ENCODE data around the gene RASGRP2.
A peak's percentile ranks its signal among the peaks of the same experiment; 100 is the strongest.
"Not testable (repeated sequence)": the region's sequence is repeated elsewhere in the genome, so short reads cannot be mapped to it uniquely, and the experiment has no call there.

The RASGRP2 gene

DNA sequence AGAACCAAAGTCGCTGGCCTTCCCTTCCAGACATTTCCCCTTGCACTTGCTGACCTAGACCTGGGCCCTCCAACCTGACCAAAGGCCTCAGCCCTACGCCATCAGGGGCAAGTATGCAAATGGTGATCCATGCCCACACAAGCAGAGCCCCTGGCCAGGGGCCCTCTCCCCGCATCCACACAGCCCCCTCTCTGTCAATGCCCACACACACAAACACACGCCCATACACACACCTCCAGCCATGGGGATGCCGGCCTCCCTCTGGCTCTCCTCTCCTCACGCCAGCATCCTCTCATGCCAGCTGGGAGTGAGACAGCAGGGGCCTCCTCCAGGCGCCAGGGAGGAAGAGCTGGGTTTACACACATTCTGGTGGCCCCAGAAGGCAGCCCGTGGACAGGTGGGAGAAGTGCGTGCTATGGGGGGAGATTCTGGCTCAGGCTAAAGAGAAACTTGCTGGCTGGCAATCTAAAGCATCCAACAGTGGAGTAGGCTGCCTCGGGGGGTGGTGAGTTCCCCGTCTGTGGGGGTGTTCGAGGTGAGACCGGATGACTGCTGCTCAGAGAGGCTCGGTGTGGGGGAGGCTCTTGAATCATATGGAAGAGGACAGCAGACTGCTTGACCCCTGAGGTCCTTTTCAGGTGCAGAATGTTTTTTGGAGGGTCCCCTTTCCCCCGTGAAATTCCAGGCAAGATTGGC lies 25.7 kb downstream of the RASGRP2 start:
- DNase-seq (ENCODE audit: low spot score) = no peak

- DNase-seq (ENCODE audit: low spot score) = no peak
Observed at GRCh38 chr11:64717268-64717578, 26.7 kb downstream of the RASGRP2 start.

DNA sequence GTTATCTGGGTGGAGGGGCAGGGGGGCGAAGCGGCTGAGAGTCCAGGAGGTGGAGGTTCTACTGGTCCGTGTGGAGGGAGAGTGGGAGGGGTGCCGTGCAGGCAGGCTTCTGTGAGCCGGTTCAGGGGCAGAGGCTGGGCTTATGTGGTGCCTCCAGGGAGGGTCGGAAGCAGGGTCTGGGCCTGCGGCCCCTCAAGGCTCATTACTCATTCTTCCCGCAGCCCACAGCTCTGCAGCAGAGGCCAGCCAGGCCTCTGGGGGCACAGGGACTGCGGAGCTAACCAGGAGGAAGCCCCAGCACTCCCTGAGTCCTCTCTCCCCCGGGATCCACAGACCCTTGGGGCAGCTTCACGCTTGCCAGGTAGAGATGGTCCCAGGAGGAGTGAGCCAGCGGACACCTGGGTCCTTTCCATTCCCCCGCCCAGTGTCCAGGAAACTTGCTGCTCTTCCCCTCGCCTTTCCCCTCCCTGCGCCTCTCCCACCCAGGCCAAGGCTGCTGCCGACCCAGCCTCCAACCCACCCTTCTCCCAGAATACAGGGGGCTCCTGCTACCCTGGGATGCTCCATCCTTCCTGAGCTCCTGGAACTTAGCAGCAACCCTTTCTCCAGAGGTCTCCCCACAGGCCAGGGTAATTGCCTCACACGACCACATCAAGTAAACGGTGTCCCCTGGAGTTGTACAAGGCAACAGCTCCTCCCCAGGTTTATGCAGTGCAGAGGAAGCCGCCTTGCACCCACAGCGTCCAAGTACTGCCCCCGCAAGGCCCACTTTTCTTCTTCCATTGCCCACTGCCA lies 27.3 kb downstream of the RASGRP2 start:
- DNase-seq (ENCODE audit: low spot score) = no peak

DNA sequence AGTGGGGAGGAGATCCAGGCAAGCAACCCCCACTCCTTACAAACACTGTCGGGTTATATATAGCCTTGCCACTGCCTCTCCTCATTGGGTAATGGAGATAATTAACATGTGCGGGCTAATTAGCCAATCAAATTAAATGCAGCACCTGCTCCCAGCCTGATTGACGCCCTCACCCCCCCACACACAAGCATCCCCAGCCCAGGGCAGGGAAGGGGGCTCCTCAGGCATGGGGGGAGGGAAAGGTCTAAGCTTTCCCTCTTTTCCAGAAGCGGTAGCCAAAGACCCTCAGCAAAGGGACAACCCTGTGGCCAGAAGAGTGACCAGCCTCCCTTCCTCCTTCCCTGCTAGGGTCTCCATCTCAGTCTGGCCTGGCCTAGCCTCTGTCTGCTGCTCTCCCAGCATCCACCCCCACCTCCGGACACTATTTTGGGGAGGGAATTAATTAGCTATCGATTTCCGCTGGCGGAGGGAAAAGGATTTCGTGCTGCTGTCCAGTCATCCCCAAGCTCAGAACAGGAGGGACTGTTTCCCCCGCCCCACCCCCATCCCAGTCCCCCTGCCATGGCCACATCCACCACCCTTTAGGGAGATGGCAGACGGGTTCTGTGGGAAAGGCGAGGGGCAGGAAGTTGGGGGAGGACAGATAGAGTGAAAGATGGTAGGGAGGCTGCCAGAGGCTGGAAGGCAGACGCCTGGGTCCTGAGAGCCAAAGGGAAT lies 28.0 kb downstream of the RASGRP2 start:
- no peak for DNase-seq (ENCODE audit: low spot score)

DNA sequence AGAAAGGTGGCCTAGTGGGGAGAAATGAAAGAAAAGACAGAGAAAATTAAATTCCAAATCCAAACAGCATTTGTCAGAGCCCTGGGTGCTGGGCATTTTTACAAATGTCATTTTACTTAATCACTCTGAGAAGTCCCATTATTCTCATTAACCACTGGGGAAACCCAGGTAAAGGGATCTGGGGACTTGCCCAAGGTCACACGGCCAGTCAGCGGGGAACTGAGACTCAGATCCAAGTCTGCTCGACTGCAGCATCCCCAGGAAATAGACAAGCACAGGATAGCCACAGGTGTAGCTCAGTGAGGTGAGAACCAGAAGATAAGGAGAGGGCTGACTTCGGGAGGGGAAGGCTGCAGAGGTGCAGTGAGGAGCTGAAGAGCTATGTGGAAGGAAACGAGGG lies 28.8 kb downstream of the RASGRP2 start:
- no peak for DNase-seq (ENCODE audit: low spot score)

DNA sequence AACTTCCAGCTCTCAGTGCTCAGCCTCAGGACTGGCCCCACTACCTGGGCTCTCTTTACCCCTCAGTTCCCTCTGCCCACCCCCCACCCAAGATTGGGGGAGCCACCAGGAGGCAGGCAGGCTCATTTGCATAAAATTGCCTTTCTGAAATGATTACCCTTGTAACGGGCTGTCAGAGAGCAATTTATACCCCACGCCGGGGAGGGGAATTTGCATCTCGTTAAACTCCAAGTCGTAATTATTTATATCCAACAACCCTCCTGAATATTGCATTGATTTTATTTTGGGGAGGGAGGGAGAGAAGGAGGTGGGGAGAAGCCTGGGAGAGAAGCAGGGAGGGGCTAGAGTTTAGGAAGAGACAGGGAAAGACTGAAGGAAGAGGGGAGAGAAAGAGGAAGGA lies 29.3 kb downstream of the RASGRP2 start:
- no peak for DNase-seq (ENCODE audit: low spot score)

DNA sequence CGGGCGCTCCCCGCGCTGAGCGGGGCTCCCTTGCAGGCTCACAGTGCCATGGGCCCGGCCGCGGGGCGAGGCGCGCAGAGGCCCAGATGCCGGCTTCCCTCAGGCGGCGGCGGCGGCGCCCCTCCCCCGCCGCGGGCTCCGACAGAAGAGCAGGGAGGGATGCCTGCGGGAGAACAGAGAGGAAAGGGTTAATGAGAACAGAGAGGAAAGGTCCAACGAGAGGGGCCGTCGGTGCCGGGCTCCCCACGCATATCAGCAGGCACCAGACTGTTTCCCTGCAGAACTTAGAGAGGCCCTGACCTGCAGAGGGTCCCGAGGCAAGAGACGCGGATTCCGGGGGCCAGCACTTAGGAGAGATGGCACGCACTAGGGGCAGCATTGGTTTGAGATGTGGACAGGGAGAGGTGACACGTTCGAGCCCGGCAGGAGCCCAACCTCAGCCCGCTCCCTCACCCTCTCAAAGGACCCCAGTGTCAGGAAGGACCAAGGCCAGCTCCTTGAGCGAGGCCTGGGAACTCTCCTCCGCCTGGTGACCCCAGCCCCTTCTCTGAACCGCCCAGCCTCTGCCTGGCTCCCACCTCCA lies 30.1 kb downstream of the RASGRP2 start:
- DNase-seq (ENCODE audit: low spot score) = no peak

DNA sequence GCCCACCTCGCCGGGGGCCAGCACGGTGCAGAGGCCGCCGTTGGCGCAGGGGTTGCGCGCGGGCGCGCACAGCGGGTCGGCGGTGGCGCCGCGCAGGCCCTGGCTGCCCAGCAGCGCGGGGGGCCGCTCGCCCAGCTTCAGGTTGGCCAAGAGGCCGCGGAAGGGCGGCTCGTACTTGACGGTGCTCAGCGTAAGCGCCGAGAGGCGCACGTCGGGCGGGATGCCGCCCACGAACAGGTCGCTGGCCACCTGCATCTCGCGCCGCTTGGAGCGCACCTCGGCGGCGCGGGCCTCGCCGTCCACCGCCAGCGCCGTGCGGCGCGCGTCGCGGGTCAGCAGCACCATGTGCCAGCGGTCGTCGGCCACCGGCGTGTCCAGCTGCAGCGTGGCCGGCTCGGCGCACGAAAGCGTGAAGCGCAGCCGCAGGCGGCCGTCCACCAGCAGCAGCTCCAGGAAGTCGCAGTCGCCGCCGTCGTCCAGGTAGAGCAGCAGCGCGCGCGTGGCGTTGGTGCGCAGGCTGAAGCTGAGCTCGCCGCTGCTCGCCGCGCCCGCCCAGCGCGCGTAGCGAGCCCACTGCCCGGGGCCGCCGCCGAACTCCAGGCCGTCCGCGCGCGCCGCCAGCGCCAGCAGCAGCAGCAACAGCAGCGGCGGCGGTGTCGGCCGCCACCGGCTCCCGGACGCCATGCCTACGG lies 30.8 kb downstream of the RASGRP2 start:
- peak; percentile 28 for DNase-seq (ENCODE audit: low spot score)

DNA sequence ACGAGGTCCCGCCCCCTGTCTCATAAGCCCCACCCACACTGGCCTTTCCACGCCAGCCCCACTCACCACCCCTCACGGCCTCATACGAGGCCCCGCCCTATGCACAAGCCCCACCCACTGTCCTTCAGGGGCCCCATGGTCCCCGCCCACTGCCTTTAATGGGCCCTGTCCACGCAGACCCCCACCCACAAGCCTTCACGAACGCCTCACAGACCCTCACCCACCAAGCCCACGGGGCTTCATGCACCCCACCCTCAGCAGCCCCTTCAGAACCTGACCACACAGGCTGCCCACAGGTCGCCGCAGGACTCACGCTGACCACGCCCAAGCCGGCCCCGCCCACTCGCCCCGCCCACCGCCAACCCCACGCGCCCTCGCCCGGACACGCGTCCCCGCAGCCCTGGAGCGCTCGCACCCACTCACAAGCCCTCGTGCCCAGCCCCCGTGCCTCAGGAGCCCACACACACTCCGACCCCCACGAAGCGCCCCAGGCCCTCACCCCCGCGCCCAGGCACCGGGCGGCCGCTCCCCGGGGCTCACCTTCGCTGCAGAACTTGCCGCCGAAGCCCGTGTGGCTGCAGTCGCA lies 31.4 kb downstream of the RASGRP2 start:
- DNase-seq (ENCODE audit: low spot score) = no peak

DNA sequence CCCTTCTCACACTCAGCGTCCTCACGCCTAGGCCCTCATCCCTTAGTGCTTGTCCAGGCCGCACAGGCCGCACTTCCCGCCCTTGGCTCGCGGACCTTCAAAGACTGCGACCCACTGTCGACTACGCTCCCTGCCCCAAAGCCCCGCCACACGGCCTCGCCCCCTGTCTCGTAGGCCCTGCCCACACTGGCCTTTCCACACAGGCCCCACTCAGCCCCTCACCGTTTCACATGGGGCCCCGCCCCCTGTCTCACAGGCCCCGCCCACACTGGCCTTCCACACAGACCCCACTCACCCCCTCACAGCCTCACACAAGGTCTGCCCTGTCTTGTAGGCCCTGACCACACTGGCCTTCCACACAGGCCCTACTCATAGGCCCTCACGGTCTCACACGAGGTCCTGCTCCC lies 32.0 kb downstream of the RASGRP2 start:
- DNase-seq (ENCODE audit: low spot score) = no peak

- DNase-seq (ENCODE audit: low spot score) = no peak
Observed at GRCh38 chr11:64711138-64711955, 32.6 kb downstream of the RASGRP2 start.

GRCh38 chr11:64710418-64711137 lies 33.4 kb downstream of the RASGRP2 start:
- no peak for DNase-seq (ENCODE audit: low spot score)

- no peak for DNase-seq (ENCODE audit: low spot score)
Observed at GRCh38 chr11:64705501-64705900, 38.4 kb downstream of the RASGRP2 start.

DNA sequence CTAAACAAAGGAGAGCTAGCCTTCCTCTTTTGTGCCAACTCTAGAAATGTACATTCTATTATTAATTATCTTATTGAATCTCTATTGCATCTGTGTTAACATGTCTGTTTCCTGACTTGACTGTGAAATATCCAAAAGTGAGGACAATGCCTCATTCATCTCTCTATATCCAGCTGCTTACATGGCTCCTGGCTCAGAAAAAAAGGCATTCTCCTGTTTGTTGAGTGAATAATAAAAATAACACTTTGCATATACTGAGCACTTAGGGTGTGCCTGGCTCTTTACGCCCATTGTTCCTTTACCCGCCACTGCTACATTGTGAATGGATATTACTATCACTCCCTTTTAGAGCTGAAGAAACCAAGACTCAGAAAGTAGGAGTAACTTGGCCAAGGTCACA lies 40.9 kb downstream of the RASGRP2 start:
- DNase-seq (ENCODE audit: low spot score) = no peak

DNA sequence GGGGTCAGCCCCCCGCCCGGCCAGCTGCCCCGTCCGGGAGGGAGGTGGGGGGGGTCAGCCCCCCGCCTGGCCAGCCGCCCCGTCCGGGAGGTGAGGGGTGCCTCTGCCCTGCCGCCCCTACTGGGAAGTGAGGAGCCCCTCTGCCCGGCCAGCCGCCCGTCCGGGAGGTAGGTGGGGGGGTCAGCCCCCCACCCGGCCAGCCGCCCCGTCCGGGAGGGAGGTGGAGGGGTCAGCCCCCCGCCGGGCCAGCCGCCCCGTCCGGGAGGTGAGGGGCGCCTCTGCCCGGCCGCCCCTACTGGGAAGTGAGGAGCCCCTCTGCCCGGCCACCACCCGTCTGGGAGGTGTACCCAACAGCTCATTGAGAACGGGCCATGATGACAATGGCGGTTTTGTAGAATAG lies 42.0 kb downstream of the RASGRP2 start:
- DNase-seq (ENCODE audit: low spot score) = not testable (repeated sequence)

DNA sequence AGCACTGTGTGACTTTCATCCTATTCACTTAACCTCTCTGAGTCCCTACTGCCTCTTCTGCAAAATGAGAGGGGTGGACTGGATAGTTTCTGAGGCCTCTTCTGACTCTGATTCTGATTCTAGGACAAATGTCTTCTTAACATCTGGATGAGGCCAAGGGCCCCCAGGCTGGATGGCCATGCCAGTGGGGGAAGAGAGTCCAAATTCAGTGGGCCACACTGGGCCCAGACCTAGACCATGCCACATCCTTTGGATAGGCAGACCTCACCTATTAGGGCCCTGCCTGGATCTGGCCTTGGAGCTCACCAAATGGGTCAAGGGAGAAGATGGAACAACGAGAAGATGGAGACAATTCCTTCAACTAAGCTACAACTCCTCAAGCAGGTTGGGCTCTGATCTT lies 45.5 kb downstream of the RASGRP2 start:
- DNase-seq (ENCODE audit: low spot score) = no peak

DNA sequence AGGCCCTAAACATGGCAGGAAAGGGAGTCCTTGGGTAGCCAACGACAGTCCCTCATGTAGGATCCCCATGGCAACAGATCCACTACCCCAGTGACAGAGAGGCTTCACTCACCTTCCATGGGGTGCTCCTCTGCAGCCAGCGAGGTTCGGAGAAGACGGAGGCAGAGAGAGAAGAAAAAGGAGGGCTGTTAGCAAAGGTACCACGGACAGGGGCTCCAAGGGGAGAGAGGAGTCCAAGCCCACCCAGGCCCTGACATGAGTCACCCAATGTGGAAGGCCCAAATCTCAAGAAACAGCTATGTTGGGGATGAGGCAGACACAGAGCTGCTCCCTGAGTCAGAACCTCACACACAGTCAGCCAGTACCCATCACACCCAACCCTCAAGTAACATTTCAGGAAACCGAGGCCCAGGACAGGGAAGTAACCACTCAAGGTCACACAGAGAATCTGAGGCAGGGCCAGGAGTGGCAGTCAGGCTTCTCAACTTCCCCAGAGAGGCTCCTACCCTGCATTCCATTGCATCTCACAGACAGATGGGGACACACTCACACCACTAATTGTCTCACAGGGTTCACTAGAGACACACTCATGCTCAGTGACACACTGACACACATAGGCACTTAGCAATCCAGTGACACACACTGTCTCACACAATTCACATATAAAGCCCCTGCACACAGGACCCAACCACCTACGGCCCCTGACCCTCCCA lies 46.1 kb downstream of the RASGRP2 start:
- DNase-seq (ENCODE audit: low spot score) = no peak

- no peak for DNase-seq (ENCODE audit: low spot score)
Observed at GRCh38 chr11:64696045-64696444, 47.9 kb downstream of the RASGRP2 start.

DNA sequence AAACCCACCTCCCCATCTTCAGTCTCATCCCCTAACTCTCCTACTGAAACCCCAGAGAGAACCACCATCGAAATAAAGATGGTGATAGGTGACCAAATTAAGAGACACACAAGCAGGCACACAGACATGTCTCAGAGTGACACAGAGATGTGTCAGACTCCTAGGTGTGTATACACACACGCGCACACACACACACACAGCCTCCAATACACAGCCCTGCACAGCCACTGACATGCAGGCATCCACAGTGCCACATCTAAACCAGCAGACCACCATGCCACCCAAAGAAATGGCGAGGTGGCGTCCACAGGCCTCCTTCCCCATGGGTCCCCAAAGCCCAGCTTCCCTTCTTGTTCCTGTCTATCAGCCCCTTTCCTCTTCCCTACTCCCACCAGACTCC lies 48.4 kb downstream of the RASGRP2 start:
- no peak for DNase-seq (ENCODE audit: low spot score)
